Activated CD4-positive, alpha-beta memory T cell treated with anti-CD3 and anti-CD28 coated beads for 36 hours (primary cell): ENCODE data around the gene ANKHD1. TPM values are rescaled to one million over a fixed set of nuclear protein-coding genes. Genes with fewer than 3 reads are reported as not detected.

ENCODE experiments used
- CTCF ChIA-PET: fragments of 350-600 bp; sonication (Branson Sonifier 250); formaldehyde crosslinking; loops from one replicate; lab custom pipeline; 2021; ENCODE audit warnings: antibody characterized with exemption, inconsistent platforms; lab: Charles Lee
- POLR2A ChIA-PET: fragments of 350-600 bp; sonication (Branson Sonifier 250); formaldehyde crosslinking; loops from one replicate; lab custom pipeline; 2021; ENCODE audit warnings: antibody characterized with exemption; lab: Charles Lee
- DNase-seq: peaks from one replicate; pipeline ENCODE4 v3.0.0-alpha.2; 2020
- H3K27ac Mint-ChIP-seq: one replicate; pipeline ENCODE4 v1.8.0; 2021; ENCODE audit warnings: mixed read lengths
- H3K27me3 Mint-ChIP-seq: one replicate; pipeline ENCODE4 v1.8.0; 2021; ENCODE audit warnings: mixed read lengths
- H3K36me3 Mint-ChIP-seq: one replicate; pipeline ENCODE4 v1.8.0; 2021; ENCODE audit warnings: mixed read lengths
- H3K4me1 Mint-ChIP-seq: one replicate; pipeline ENCODE4 v1.8.0; 2021; ENCODE audit warnings: low read depth, mixed read lengths
- H3K4me3 Mint-ChIP-seq: one replicate; pipeline ENCODE4 v1.8.0; 2021; ENCODE audit warnings: mild to moderate bottlenecking, mixed read lengths
- H3K9me3 Mint-ChIP-seq: one replicate; pipeline ENCODE4 v1.8.0; 2021; ENCODE audit warnings: mixed read lengths
- intact Hi-C: fragments of 100-400 bp; cut with micrococcal nuclease; formaldehyde crosslinking; loops from one replicate; pipeline ENCODE4 v1.15.1; 2023
- total RNA-seq, 2 experiments: library from RNA; stranded (reverse); gene quantifications; one replicate each; pipeline ENCODE4 v1.2.3, GENCODE V29; 2021

ANKHD1 gene
- total RNA-seq, 2 experiments from 2014 or later, result 102 to 105 TPM

- CTCF ChIA-PET, result interaction anchor here (0.9 to 2.5 kb wide), 4 partner anchors 9 to 141 kb away, joined by 3 to 14 read pairs (median 4); no protein-coding TSS in a partner anchor
- H3K27me3 Mint-ChIP-seq, result no peaks in the 10 kb centered on the region
- H3K27ac Mint-ChIP-seq, result no peak overlapping the region
- H3K36me3 Mint-ChIP-seq, result no peaks in the 10 kb centered on the region
- POLR2A ChIA-PET, result no interaction called here
- H3K9me3 Mint-ChIP-seq, result peaks cover 2% of the 10 kb centered on the region
- intact Hi-C loops, result no loop called here
- H3K4me3 Mint-ChIP-seq, result no peak overlapping the region
- H3K4me1 Mint-ChIP-seq, result peaks cover 15% of the 10 kb centered on the region
- DNase-seq, result no peak
Observed at GRCh38 chr5:140381351-140381750, 20.3 kb upstream of the ANKHD1 start.

GRCh38 chr5:140381972-140382371 lies 19.7 kb upstream of the ANKHD1 start:
- H3K27me3 Mint-ChIP-seq, result no peaks in the 10 kb centered on the region
- intact Hi-C loops, result loop anchor here (1.0 kb wide), 1 partner anchor 19 kb away; the partner anchor contains the start of gene ANKHD1
- H3K27ac Mint-ChIP-seq, result no peak overlapping the region
- ChIA-PET CTCF (interaction anchor here (1.0 to 2.5 kb wide), 4 partner anchors 9 to 338 kb away, joined by 3 to 14 read pairs (median 4); no protein-coding TSS in a partner anchor), POLR2A (interaction anchor here (0.9 kb wide), 1 partner anchor 9 kb away, joined by 3 read pairs; no protein-coding TSS in a partner anchor)
- no peaks in the 10 kb centered on the region for H3K36me3 Mint-ChIP-seq
- peaks cover 15% of the 10 kb centered on the region for H3K4me1 Mint-ChIP-seq
- H3K9me3 Mint-ChIP-seq, result peaks cover 2% of the 10 kb centered on the region
- DNase-seq, result peak; percentile 51
- H3K4me3 Mint-ChIP-seq, result no peak overlapping the region

DNA sequence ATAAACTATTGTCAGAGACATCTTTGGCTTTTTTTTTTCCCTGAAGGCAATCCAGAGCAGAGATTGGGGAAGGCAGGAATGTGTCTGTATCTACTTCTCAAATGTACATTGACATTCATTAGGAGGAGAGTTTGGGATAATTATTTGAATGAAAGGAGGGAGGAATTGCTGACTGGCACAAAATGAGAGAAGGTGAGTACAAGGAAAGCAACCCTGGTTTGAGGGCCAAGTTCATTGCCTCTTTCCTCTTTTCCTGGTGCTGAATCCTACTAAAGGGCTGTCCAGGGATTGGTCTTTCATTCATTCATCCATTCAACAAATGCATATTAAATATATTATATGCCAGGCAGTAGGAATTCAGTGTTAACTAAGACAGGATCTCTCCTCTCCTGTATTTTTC lies 18.8 kb upstream of the ANKHD1 start:
- intact Hi-C loops, result loop anchor here (1.0 kb wide), 1 partner anchor 18 kb away; the partner anchor contains the start of gene ANKHD1

GRCh38 chr5:140383300-140383699 lies 18.3 kb upstream of the ANKHD1 start:
- peaks cover 15% of the 10 kb centered on the region for H3K4me1 Mint-ChIP-seq
- H3K36me3 Mint-ChIP-seq, result no peaks in the 10 kb centered on the region
- intact Hi-C loops, result no loop called here
- no peak for DNase-seq
- no peak overlapping the region for H3K27ac Mint-ChIP-seq
- ChIA-PET CTCF (interaction anchor here (3.0 kb wide), 1 partner anchor 11 kb away, joined by 12 read pairs; no protein-coding TSS in a partner anchor), POLR2A (no interaction called here)
- peaks cover 2% of the 10 kb centered on the region for H3K9me3 Mint-ChIP-seq
- no peaks in the 10 kb centered on the region for H3K27me3 Mint-ChIP-seq
- H3K4me3 Mint-ChIP-seq, result no peak overlapping the region

More for the DNA sequence above, 18.8 kb upstream of the ANKHD1 start:
- no peak overlapping the region for H3K27ac Mint-ChIP-seq
- peaks cover 2% of the 10 kb centered on the region for H3K9me3 Mint-ChIP-seq
- ChIA-PET CTCF (interaction anchor here (1.0 to 2.5 kb wide), 2 partner anchors 10 to 337 kb away, joined by 4 to 14 read pairs; no protein-coding TSS in a partner anchor), POLR2A (interaction anchor here (0.9 kb wide), 1 partner anchor 10 kb away, joined by 3 read pairs; no protein-coding TSS in a partner anchor)
- DNase-seq, result no peak
- H3K36me3 Mint-ChIP-seq, result no peaks in the 10 kb centered on the region
- no peak overlapping the region for H3K4me3 Mint-ChIP-seq
- no peaks in the 10 kb centered on the region for H3K27me3 Mint-ChIP-seq
- H3K4me1 Mint-ChIP-seq, result peaks cover 15% of the 10 kb centered on the region

- peaks cover 3% of the 10 kb centered on the region for H3K4me1 Mint-ChIP-seq
- H3K9me3 Mint-ChIP-seq, result no peaks in the 10 kb centered on the region
- no peak overlapping the region for H3K27ac Mint-ChIP-seq
- CTCF ChIA-PET, result interaction anchor here (1.1 to 1.9 kb wide), 3 partner anchors 15 to 148 kb away, joined by 3 to 10 read pairs (median 5); no protein-coding TSS in a partner anchor
- no peaks in the 10 kb centered on the region for H3K36me3 Mint-ChIP-seq
- H3K4me3 Mint-ChIP-seq, result no peak overlapping the region
- no peak for DNase-seq
- H3K27me3 Mint-ChIP-seq, result no peaks in the 10 kb centered on the region
- intact Hi-C loops, result no loop called here
- POLR2A ChIA-PET, result interaction anchor here (0.5 to 1.9 kb wide), 2 partner anchors 13 to 110 kb away, joined by 3 to 8 read pairs; partner anchors contain the start of gene ANKHD1
Observed at GRCh38 chr5:140388052-140388451, 13.6 kb upstream of the ANKHD1 start.

DNA sequence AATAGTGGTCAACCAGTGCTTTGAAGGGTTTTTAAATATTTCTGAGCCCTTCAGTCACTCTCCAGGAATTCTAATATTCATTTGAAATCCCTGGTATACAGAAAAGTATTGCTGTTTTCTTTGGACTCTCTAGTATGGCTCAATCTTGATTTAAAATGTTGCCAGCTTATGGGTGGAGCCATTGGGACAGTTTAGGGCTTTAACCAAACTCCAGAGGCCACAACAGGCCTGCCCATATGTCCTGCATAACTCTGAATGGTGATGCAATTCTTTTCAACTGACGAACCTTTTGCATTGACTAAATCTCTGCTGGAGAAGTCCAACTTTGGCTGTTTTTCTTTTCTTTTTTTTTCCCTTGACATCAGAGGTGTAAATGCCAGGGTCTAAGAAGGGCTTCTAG lies 10.3 kb upstream of the ANKHD1 start:
- no peaks in the 10 kb centered on the region for H3K9me3 Mint-ChIP-seq
- intact Hi-C loops, result no loop called here
- POLR2A ChIA-PET, result no interaction called here

DNA sequence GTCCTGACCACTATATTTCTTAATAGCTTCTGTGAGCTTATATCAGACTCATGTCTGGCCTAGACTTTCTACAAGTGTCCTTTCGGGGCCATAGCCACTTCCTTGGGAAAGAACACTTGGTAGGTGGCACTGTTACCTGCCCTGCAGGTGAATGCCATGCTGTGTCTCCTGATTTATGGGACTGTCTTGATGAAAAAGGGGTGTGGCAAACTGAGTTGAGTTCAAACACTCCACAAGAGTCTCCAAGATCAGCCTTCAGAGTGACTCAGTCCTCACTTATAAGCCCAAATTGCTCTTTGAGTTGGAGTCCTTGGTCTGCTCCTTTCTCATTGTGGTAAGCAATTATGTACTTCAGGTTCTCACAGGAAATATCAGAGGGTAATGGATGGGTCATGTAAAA lies 9.9 kb upstream of the ANKHD1 start:
- Mint-ChIP-seq H3K36me3 (no peaks in the 10 kb centered on the region), H3K4me3 (no peak overlapping the region), H3K9me3 (no peaks in the 10 kb centered on the region), H3K27ac (no peak overlapping the region), H3K27me3 (no peaks in the 10 kb centered on the region), H3K4me1 (no peaks in the 10 kb centered on the region)
- intact Hi-C loops, result no loop called here
- DNase-seq, result no peak
- CTCF ChIA-PET, result interaction anchor here (0.7 kb wide), 1 partner anchor 18 kb away, joined by 3 read pairs; no protein-coding TSS in a partner anchor
- POLR2A ChIA-PET, result no interaction called here

More for the DNA sequence above, 10.3 kb upstream of the ANKHD1 start:
- H3K27me3 Mint-ChIP-seq, result no peaks in the 10 kb centered on the region
- no peak overlapping the region for H3K27ac Mint-ChIP-seq
- CTCF ChIA-PET, result interaction anchor here (0.7 kb wide), 1 partner anchor 18 kb away, joined by 3 read pairs; no protein-coding TSS in a partner anchor
- DNase-seq, result no peak
- no peak overlapping the region for H3K4me3 Mint-ChIP-seq
- H3K4me1 Mint-ChIP-seq, result no peaks in the 10 kb centered on the region
- H3K36me3 Mint-ChIP-seq, result no peaks in the 10 kb centered on the region

- no peaks in the 10 kb centered on the region for H3K9me3 Mint-ChIP-seq
- H3K4me1 Mint-ChIP-seq, result no peaks in the 10 kb centered on the region
- ChIA-PET CTCF (interaction anchor here (0.9 to 2.2 kb wide), 3 partner anchors 13 to 242 kb away, joined by 3 to 5 read pairs (median 3); no protein-coding TSS in a partner anchor), POLR2A (no interaction called here)
- no peaks in the 10 kb centered on the region for H3K36me3 Mint-ChIP-seq
- H3K27me3 Mint-ChIP-seq, result no peaks in the 10 kb centered on the region
- intact Hi-C loops, result no loop called here
- no peak overlapping the region for H3K4me3 Mint-ChIP-seq
- no peak for DNase-seq
- H3K27ac Mint-ChIP-seq, result no peak overlapping the region
Observed at GRCh38 chr5:140393738-140394137, 7.9 kb upstream of the ANKHD1 start.

DNA sequence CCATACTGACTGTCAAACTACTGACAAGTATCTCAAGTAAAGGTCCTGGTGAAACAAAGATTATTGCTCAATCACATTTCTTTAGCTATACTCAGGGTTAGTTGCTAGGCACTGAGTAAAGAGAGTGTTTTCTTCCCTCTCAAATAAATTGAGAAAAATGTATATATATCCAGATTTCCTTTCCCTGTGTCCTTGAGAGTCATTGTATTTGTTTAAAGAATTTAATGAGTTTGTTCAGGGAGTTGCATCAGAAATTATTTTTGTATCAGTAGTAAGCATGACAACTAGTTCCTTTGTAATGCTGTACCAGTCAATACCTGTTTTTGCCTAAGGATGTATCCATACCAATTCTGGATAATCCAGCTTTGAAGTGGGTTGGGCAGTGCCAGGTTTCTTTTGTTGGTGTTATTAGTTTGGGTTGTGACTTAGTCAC lies 3.2 kb upstream of the ANKHD1 start:
- CTCF ChIA-PET, result no interaction called here
- intact Hi-C loops, result no loop called here
- Mint-ChIP-seq H3K36me3 (peaks cover 7% of the 10 kb centered on the region), H3K4me1 (peaks cover 12% of the 10 kb centered on the region), H3K9me3 (no peaks in the 10 kb centered on the region), H3K27me3 (no peaks in the 10 kb centered on the region), H3K4me3 (no peak overlapping the region), H3K27ac (no peak overlapping the region)
- DNase-seq, result no peak
- POLR2A ChIA-PET, result no interaction called here

- POLR2A ChIA-PET, result interaction anchor here (0.7 to 2.6 kb wide), 8 partner anchors 9 to 326 kb away, joined by 3 to 15 read pairs (median 4); partner anchors contain the start of genes HARS1, HARS2, IK and NDUFA2
Observed at GRCh38 chr5:140399979-140400729, 1.5 kb upstream of the ANKHD1 start.

GRCh38 chr5:140400730-140401361 lies 787 bp upstream of the ANKHD1 start:
- H3K27me3 Mint-ChIP-seq, result no peaks in the 10 kb centered on the region
- DNase-seq, result peak; percentile 92
- no peak overlapping the region for H3K4me3 Mint-ChIP-seq
- peaks cover 27% of the 10 kb centered on the region for H3K4me1 Mint-ChIP-seq
- ChIA-PET CTCF (interaction anchor here (0.6 to 2.8 kb wide), 10 partner anchors 28 to 1218 kb away, joined by 3 to 12 read pairs (median 4); partner anchors contain the start of genes DIAPH1 and EIF4EBP3), POLR2A (interaction anchor here (0.7 to 2.6 kb wide), 13 partner anchors 8 to 325 kb away, joined by 3 to 15 read pairs (median 4); partner anchors contain the start of genes EIF4EBP3, HARS1, HARS2 and IK)
- H3K36me3 Mint-ChIP-seq, result peaks cover 13% of the 10 kb centered on the region
- intact Hi-C loops, result loop anchor here (1.0 to 2.0 kb wide), 13 partner anchors 19 to 310 kb away; partner anchors contain the start of genes APBB3, HARS1, HARS2 and PFDN1
- no peak overlapping the region for H3K27ac Mint-ChIP-seq
- H3K9me3 Mint-ChIP-seq, result no peaks in the 10 kb centered on the region

More at GRCh38 chr5:140399979-140400729, 1.5 kb upstream of the ANKHD1 start:
- intact Hi-C loops, result loop anchor here (2.0 kb wide), 5 partner anchors 21 to 301 kb away; partner anchors contain the start of genes SRA1 and ZMAT2
- peak; percentile 14 for DNase-seq
- CTCF ChIA-PET, result interaction anchor here (1.0 to 2.8 kb wide), 5 partner anchors 27 to 293 kb away, joined by 3 to 12 read pairs (median 5); no protein-coding TSS in a partner anchor
- H3K27ac Mint-ChIP-seq, result no peak overlapping the region
- H3K27me3 Mint-ChIP-seq, result no peaks in the 10 kb centered on the region
- H3K36me3 Mint-ChIP-seq, result peaks cover 11% of the 10 kb centered on the region
- H3K9me3 Mint-ChIP-seq, result no peaks in the 10 kb centered on the region
- H3K4me1 Mint-ChIP-seq, result peaks cover 25% of the 10 kb centered on the region
- H3K4me3 Mint-ChIP-seq, result no peak overlapping the region
